HG03378 (cell line): Measurements from ENCODE around the gene PIBF1.
"Not testable (repeated sequence)": the region's sequence is repeated elsewhere in the genome, so short reads cannot be mapped to it uniquely, and the experiment has no call there.

Experiments
- ATAC-seq: cut with Tn5 transposase; IDR thresholded peaks from one replicate; pipeline ENCODE4 v1.9.1; 2021; ENCODE audit warnings: mild to moderate bottlenecking, moderate library complexity; ENCODE audit not compliant: unreplicated experiment

PIBF1 gene

GRCh38 chr13:72781451-72782439, at the start of gene PIBF1, which contains the start of gene DIS3:
Gene PIBF1 (plus strand): TSS chr13:72782133. CDS start chr13:72783470, 1,337 bp downstream.
Gene DIS3 (minus strand): TSS chr13:72781900. CDS start chr13:72781832, 68 bp downstream.
- peak; percentile 97 for ATAC-seq

- no peak for ATAC-seq
These were observed 44.9 kb upstream of the PIBF1 start for GRCh38 chr13:72737033-72737432.

GRCh38 chr13:72740015-72740414, 41.9 kb upstream of the PIBF1 start:
- no peak for ATAC-seq

- peak; percentile 59 for ATAC-seq
These were observed 36.7 kb upstream of the PIBF1 start for GRCh38 chr13:72745260-72745659.

GRCh38 chr13:72751220-72751619, 30.7 kb upstream of the PIBF1 start:
- ATAC-seq: no peak

GRCh38 chr13:72754111-72754510, 27.8 kb upstream of the PIBF1 start:
- no peak for ATAC-seq

GRCh38 chr13:72757792-72758535, 24.0 kb upstream of the PIBF1 start:
- ATAC-seq: no peak

GRCh38 chr13:72760189-72760588, 21.7 kb upstream of the PIBF1 start:
- ATAC-seq: no peak

- ATAC-seq: no peak
These were observed 18.5 kb upstream of the PIBF1 start for GRCh38 chr13:72763411-72763810.

GRCh38 chr13:72774019-72774418, 7.9 kb upstream of the PIBF1 start:
- ATAC-seq: no peak

GRCh38 chr13:72782717-72783116, 784 bp downstream of the PIBF1 start:
- no peak for ATAC-seq

- not testable (repeated sequence) for ATAC-seq
These were observed 2.7 kb downstream of the PIBF1 start for GRCh38 chr13:72784679-72785078.

GRCh38 chr13:72788831-72789230, 6.9 kb downstream of the PIBF1 start:
- ATAC-seq: no peak

- no peak for ATAC-seq
These were observed 10.7 kb downstream of the PIBF1 start for GRCh38 chr13:72792640-72793039.

GRCh38 chr13:72798817-72799216, 16.9 kb downstream of the PIBF1 start:
- no peak for ATAC-seq

- no peak for ATAC-seq
These were observed 22.4 kb downstream of the PIBF1 start for GRCh38 chr13:72804301-72804700.

GRCh38 chr13:72805676-72806346, 23.9 kb downstream of the PIBF1 start:
- no peak for ATAC-seq

- ATAC-seq: not testable (repeated sequence)
These were observed 24.6 kb downstream of the PIBF1 start for GRCh38 chr13:72806514-72806913.

- no peak for ATAC-seq
These were observed 27.1 kb downstream of the PIBF1 start for GRCh38 chr13:72808917-72809500.

GRCh38 chr13:72820156-72820897, 38.4 kb downstream of the PIBF1 start:
- no peak for ATAC-seq
